AG08396 (cell line): ENCODE measurements around the gene ATF7.

ENCODE experiments used
- DNase-seq: peaks from one replicate; pipeline ENCODE4 v3.0.0; 2012; ENCODE audit warnings: low spot score, mixed read lengths

Gene ATF7

GRCh38 chr12:53482626-53483168 is 143.5 kb downstream of the ATF7 start:
- no peak for DNase-seq

DNA sequence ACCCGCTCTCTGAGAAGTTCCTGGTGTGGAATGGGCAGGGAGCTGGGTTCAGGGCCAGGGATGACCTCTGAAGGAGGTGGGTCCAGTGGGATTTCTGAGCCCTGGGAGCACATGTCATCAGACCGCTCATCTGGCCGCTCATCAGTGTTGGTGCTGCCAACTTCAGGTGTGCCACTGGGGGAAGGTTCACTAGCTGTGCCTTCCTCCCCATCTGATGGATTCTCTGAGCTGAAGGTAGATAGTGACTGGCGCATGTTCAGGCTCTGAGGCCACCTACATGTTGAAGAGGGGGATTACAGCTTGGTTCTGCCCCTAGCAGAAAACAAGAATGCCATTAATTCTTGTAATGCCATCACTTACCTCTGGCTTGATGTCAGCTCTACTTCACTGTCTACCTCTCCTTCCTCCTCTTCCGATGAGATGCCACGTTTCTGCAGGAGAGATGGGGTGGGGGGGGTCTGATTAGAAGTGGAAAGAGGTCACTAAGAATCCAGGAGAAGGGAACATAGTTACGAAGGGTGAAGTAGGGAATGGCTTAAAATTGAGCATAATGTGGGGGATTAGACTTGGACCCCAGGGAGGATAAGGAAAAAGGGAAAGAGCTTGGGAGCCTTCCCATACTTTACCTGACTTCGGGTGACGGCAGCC is 144.1 kb downstream of the ATF7 start:
- DNase-seq, result no peak

DNA sequence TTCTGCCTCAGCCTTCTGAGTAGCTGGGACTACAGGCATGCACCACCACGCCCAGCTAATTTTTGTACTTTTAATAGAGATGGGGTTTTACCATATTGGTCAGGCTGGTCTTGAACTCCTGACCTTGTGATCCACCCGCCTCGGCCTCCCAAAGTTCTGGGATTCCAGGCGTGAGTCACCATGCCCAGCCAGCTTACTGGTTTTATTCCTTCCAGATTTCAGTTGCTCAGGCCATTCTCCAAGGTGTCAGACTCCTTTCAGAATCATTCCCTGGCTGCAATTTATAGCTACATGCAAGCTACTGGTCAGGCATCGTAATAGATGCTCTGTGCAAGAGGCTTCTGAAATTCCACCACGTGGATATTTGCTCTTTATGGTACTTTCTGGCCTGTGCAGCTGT is 144.7 kb downstream of the ATF7 start:
- peak; percentile 72 for DNase-seq

GRCh38 chr12:53480491-53481442 is 145.4 kb downstream of the ATF7 start:
- DNase-seq, result no peak

DNA sequence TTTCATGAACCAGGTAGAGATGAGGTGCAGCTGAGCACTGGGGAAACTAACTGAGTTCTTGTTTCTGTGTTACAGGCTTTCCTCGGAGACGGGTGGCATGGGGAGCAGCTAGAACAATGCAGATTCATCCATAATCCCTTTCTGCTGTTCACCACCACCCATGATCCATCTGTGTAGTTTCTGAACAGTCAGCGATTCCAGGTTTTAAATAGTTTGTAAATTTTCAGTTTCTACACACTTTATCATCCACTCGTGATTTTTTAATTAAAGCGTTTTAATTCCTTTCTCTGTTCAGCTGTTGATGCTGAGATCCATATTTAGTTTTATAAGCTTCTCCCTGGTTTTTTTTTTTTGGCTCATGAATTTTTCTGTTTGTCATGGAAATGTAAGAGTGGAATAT is 146.9 kb downstream of the ATF7 start:
- DNase-seq, result no peak

DNA sequence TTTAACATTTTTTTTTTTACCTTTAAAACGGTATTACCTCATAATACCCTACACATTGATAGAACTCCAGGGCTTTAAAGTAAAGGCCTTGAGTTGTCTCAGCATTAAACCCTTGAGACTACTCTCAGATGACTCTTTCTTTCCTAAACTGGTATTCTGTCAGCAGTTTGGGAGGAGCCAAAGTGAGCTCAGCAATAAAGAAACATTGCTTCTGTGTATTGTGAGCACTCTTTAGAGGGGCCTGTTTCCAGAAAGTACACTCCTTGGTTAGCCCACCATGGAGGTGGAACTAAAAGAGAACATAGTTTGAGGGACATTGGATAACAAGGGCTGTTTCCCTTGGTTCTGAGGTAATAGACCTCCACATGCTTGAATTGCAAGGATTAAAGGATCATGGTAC is 147.3 kb downstream of the ATF7 start:
- no peak for DNase-seq

DNA sequence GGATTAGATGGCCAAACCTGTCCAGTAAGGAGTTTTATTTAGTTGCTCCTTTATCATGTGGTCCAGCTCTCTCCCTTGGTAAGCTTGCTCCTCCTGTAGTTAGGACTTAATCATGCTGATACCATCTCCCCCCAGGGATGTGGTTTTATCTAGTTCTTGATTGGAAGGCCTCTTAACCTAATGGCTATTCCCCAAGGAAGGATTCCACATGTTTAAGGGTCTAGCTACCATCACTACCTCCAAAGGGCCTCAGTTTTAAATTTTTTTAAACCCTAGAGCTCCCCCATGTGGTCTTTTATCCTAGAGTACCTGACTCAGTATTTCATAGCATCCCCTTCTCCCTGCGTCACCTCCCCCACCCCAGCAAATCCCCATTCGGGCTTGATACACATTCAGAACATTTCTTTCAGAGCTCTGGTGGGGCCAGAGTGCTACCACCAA is 149.4 kb downstream of the ATF7 start:
- no peak for DNase-seq

DNA sequence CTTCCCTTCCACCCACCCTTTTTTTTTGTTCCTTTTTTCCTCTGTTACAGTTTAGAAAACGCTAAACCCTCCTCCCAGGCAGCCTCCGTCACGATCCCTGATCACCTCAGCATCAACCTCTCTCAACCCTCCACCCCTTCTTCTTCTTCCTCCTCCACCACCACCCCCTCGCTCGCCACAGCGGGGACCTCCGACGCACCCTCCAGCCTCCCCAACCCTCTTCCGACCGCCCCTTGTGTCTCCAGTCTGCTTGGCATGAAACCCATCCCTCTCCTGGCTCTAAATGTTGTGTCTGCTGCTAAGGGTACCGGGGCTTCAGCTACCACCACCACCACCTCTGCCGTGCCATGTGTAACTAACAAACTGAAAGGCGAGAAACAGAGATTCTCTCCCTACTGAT is 151.4 kb downstream of the ATF7 start:
- no peak for DNase-seq

DNA sequence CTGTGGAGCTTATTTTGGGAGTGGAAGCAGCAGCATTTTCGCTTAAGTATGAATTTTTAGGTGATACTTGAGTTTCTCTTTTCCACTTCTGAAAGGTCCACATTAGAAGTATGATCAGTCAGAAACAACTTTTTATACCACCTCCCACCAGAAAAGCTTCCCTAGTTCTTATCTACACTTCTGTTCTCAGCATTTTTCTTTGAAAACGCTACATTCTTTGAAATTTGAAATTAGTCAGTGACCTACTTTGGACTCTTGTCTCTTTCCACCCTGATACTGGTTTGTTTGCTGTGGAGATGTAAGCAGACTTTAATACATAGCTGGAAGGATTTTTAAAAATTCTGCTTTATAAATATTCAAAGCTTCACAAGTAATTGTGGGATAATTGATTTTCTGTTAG is 152.1 kb downstream of the ATF7 start:
- DNase-seq, result no peak

- DNase-seq, result no peak
Measured at GRCh38 chr12:53472056-53472582, 154.1 kb downstream of the ATF7 start.

DNA sequence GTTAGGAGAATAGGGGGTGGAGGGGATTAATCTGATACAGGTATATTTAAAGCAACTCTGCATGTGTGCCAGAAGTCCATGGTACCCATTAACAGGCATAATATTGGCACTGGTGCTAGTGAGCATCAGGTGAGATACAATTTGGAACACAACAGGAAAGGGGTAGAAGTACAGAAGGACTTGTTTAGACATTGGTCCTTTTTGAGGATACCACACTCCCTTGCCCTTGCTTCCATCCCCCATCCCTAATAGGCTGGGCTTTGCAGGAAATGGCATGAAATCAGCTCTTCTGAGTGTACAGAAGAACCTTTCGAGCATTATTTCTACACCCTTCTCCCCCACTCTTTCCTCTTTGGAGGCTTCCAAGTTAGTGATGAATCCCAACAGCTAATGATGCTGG is 157.9 kb downstream of the ATF7 start:
- DNase-seq, result no peak

DNA sequence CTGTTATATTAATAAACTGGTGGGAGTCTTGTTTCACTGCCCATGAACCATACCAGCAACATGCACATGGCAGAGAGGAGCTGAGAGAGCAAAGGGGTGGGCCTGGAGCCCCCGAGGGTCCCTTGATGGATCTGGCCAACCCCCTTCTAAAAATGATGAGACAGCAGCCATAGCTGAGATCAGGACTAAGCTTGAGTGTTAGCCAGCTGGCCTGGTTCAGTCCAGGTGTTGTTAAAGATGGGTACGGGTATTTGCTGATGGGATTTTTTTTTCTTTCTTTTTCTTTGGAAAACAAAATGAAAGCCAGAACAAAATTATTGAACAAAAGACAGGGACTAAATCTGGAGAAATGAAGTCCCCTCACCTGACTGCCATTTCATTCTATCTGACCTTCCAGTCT is 158.3 kb downstream of the ATF7 start:
- no peak for DNase-seq

DNA sequence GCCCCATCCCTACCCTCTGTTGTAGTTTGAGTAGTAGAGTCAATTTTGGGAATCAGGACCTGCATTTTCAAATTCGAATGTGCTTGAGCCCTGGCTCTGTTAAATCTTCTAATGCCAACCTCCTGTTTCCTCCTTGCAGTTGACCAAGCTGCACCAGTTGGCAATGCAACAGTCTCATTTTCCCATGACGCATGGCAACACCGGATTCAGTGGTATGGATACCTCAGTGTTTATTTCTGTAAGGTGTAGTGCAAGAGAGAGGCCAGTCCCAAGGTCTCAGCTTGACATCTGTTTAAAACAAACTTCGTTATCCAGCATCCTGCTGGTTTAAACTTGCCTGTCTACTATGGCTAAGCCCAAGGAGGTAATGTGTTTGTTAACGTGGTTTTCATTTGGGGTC is 159.1 kb downstream of the ATF7 start:
- no peak for DNase-seq

DNA sequence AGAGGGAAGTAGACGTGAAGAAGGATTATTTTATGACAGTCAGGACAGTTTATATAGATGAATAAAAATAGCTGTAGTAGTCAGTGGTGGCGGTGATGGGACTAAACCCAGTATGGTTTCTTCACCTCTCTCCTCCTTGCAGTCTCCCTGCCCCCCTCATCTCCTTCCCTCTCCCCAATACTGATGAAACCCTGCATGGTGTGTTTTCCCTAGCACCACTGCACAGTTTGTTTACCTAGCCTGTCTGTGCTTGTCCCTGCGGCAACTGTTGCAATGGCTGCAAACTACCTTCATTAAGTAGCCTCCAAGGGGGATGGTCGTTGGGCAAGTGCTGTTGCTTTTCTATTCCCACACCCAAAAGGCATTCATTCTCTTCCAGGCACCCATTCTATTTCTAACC is 159.5 kb downstream of the ATF7 start:
- no peak for DNase-seq

GRCh38 chr12:53465679-53466078 is 160.5 kb downstream of the ATF7 start:
- DNase-seq, result no peak

DNA sequence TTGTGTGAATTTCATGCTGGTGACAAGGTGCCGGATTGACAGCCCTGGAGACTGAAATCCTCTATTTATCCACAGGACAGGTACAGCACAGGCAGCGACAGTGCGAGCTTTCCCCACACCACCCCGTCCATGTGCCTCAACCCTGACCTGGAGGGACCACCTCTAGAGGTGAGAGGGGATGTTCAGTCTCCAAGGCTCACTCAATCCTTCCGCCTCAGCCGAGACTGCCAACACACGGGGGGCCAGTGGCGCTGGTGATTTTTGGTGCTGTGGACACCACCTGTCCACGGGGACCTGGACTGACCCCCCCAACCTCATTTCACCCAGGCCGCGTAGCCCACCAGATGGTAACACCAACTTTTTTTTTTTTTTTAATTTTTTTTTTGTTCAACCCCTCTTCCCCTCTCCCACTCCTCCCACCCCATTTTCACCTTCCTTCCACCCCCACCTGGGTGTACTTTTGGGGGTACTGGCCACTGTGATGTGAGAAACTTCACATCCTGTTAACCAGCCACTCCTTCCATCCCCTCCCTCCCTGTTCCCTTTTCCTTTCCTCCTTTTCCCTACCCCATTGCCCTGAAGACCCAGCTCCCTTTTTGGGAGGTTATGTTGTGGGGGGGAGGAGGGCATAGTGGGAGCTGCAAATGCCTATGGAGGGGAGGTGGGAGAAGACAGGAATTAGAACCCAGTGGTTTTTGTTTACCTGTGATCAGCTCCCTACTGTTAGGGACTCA is 161.3 kb downstream of the ATF7 start:
- no peak for DNase-seq

DNA sequence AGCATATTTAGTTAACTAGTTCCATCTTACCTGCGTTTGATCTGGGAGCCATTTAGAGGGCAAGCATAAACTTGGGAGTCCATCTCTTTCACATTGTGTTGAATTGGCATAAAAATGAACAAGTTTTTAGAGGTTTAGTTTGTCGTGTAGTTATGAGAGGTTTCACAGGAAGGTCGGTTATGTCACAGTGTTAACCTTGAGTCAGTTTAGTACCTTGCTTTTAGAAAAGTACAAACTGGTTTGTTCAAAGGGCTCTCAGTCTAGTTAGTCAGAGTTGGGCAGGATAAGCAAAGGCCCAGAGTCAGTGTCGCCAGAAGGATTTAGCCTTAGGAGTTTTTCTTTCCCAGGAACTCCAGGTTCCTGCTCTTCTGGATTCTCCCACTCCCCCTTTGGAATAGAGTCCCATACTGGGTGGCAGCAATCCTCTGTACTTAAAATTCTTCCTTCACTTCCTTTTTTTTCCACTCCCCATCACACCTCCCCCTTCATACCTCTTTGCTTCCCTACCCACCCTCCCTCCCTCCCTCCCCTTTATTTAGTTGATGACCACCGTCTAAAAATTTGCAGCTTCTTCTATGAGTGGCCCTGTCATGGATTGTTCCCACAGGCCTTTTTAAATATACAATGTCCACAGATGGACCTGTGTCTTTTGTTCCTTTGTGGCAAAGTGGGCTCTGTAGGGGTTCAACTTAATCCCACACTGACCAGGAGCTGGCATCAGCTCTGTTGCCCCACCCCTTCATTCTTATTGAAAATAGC is 162.2 kb downstream of the ATF7 start:
- no peak for DNase-seq

- no peak for DNase-seq
Measured at GRCh38 chr12:53462935-53463334, 163.2 kb downstream of the ATF7 start.

DNA sequence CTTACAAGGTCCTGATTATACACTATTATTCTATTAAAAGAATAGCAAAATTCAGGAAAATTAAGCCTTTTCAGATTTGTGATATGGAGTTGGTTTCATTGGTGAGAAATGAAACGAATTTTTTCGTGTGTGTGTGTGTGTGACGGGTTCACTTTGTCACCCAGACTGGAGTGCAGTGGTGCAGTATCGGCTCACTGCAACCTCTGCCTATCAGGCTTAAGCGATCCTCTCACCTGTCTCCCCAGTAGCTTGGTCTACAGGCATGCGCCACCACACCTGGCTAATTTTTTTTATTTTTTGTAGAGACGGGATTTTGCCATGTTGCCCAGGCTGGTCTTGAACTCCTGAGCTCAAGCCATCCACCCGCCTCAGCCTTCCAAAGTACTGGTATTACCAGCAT is 164.6 kb downstream of the ATF7 start:
- no peak for DNase-seq

- DNase-seq, result no peak
Measured at GRCh38 chr12:53461059-53461458, 165.1 kb downstream of the ATF7 start.

GRCh38 chr12:53459097-53459496 is 167.1 kb downstream of the ATF7 start:
- no peak for DNase-seq
